Endothelial cell (in vitro differentiated cells): ENCODE measurements around the gene TNS2. TPM values are rescaled to one million over a fixed set of nuclear protein-coding genes. Genes with fewer than 3 reads are reported as not detected.

Source experiments
- DNase-seq: peaks from one replicate; pipeline ENCODE4 v3.0.0; 2021; ENCODE audit warnings: low spot score
- H3K27ac Mint-ChIP-seq: one replicate; pipeline ENCODE4 v1.8.0; 2021; ENCODE audit warnings: mixed read lengths, inconsistent platforms; ENCODE audit not compliant: unreplicated experiment
- H3K27me3 Mint-ChIP-seq: one replicate; pipeline ENCODE4 v1.8.0; 2021; ENCODE audit warnings: mild to moderate bottlenecking, moderate library complexity, mixed read lengths, inconsistent platforms; ENCODE audit not compliant: unreplicated experiment
- H3K36me3 Mint-ChIP-seq: one replicate; pipeline ENCODE4 v1.8.0; 2021; ENCODE audit warnings: mild to moderate bottlenecking, low read depth, mixed read lengths, inconsistent platforms; ENCODE audit not compliant: unreplicated experiment
- H3K4me1 Mint-ChIP-seq: one replicate; pipeline ENCODE4 v1.8.0; 2021; ENCODE audit warnings: mild to moderate bottlenecking, mixed read lengths, inconsistent platforms; ENCODE audit not compliant: unreplicated experiment
- H3K4me3 Mint-ChIP-seq: one replicate; pipeline ENCODE4 v1.8.0; 2021; ENCODE audit warnings: mild to moderate bottlenecking, mixed read lengths, inconsistent platforms; ENCODE audit not compliant: unreplicated experiment
- H3K9me3 Mint-ChIP-seq: one replicate; pipeline ENCODE4 v1.8.0; 2021; ENCODE audit warnings: mixed read lengths, inconsistent platforms; ENCODE audit not compliant: unreplicated experiment
- total RNA-seq: library from RNA; stranded (reverse); fragmentation: NEBNext Ultra II Directional; extraction: Animal tissue kit (Norgen Biotek cat#: 25700); gene quantifications from one replicate; pipeline ENCODE4 v1.2.1, GENCODE V29; 2021; ENCODE audit not compliant: unreplicated experiment
- TF ChIP-seq, protein P1 (sequence below): fragments of 200-600 bp; sonication (generic); IDR thresholded peaks from one replicate; pipeline ENCODE4 v1.5.0; 2021; ENCODE audit warnings: antibody characterized with exemption; ENCODE audit not compliant: unreplicated experiment

TNS2 gene
- total RNA-seq, 1 donor from 2014 or later: 112 TPM

DNA sequence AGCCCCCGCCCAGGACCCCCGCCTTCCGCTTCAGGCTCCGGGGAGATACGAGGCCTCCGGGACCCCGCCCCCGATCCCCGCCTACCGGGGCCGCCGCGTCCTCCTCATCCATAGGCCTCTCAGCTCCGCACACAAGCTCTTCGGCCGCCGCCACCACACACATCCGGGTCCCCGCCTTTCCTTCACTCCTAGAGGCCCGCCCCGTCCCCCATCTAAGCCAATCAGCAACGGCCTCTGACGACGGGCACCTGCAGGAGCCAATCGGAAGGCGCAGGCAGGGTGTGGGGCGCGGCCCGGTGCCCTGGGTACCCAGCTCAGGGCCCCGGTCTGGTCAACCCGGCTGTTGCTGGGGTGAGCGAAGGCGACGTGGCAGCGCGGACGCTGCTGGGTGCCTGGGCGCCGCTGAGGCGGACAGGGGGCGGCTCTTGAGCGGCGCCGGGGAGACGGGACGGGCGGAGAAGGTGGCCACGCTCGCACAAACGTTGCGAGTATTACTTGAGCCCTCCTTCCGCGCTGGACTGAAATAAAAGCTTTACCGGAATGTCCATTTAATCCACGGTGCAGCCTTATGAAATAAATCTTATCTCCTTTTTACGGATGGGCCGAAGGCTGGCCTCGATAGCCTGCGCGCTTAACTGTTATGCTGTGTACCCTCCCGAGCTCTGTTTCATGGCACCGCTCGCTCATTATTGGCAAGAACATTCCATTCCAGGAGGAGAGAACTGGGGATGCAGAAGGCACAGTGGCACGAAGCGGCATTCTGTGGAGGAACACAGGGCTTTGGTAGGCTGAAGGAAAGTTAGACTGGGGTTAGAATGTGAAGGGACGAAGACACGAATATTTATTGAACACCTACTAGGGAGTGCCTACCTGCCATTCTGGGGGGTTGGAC is 29.6 kb downstream of the TNS2 start, which contains the start of gene SPRYD3:
SPRYD3 (minus strand) TSS at position 165 of the 892 bp plus-strand sequence; CDS start at position 108, 57 bp downstream.
- H3K4me1 Mint-ChIP-seq: peaks cover 8% of the 10 kb centered on the region
- peaks cover 15% of the 10 kb centered on the region for H3K36me3 Mint-ChIP-seq
- peak within 1 kb of the TSS; percentile 54 for H3K27ac Mint-ChIP-seq
- H3K4me3 Mint-ChIP-seq: peak within 1 kb of the TSS; percentile 88
- TF ChIP-seq, protein P1, sequence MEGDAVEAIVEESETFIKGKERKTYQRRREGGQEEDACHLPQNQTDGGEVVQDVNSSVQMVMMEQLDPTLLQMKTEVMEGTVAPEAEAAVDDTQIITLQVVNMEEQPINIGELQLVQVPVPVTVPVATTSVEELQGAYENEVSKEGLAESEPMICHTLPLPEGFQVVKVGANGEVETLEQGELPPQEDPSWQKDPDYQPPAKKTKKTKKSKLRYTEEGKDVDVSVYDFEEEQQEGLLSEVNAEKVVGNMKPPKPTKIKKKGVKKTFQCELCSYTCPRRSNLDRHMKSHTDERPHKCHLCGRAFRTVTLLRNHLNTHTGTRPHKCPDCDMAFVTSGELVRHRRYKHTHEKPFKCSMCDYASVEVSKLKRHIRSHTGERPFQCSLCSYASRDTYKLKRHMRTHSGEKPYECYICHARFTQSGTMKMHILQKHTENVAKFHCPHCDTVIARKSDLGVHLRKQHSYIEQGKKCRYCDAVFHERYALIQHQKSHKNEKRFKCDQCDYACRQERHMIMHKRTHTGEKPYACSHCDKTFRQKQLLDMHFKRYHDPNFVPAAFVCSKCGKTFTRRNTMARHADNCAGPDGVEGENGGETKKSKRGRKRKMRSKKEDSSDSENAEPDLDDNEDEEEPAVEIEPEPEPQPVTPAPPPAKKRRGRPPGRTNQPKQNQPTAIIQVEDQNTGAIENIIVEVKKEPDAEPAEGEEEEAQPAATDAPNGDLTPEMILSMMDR: no peak
- H3K27me3 Mint-ChIP-seq: no peaks in the 10 kb centered on the region
- H3K9me3 Mint-ChIP-seq: no peaks in the 10 kb centered on the region
- DNase-seq: peak; percentile 97

DNA sequence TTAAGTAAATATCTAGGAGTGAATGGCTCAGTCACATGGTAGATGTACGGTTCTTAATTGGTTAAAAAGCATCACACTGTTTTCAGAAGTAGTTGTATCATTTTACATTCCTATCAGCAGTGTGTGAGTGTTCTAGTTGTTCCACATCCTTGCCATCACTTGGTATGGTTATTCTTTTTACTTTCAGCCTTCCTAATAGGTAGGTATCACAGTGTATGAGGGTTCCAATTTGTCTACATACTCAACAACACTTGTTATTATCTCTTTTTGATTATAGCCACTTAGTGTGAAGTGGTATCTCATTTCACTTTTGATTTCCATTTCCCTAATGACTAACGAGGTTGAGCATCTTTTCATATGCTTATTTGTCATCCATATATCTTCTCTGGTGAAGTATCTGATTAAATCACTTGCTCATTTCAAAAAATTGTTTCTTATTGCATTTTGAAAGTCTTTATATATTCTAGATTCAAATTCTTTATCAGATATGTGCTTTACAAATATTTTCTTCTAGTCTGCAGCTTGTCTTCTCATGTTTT is 32.8 kb downstream of the TNS2 start:
- Mint-ChIP-seq H3K9me3 (no peaks in the 10 kb centered on the region), H3K4me1 (peaks cover 8% of the 10 kb centered on the region), H3K27ac (no peak overlapping the region), H3K4me3 (no peak overlapping the region), H3K36me3 (no peaks in the 10 kb centered on the region), H3K27me3 (no peaks in the 10 kb centered on the region)
- TF ChIP-seq, protein P1: no peak
- DNase-seq: no peak

DNA sequence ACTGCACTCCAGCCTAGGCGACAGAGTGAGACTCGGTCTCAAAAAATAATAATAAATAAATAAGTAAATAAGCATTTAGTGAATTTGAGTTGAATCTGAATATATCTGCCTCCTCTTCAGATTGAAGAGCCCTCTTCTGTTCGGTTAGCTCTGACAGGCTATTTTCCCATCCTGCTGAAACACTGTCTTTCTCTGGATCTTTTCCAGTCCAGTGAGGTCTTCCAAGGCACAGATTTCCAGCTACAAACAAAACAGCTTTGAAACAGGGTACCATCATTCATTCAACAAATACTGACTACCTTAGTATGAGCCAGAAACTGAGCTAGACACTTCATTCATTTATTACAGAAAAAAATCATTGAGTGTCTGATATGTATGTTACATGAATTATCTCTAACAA is 36.5 kb downstream of the TNS2 start:
- Mint-ChIP-seq H3K27ac (no peak overlapping the region), H3K36me3 (no peaks in the 10 kb centered on the region), H3K4me1 (no peaks in the 10 kb centered on the region), H3K27me3 (peaks cover 6% of the 10 kb centered on the region), H3K9me3 (no peaks in the 10 kb centered on the region), H3K4me3 (no peak overlapping the region)
- no peak for DNase-seq
- TF ChIP-seq, protein P1: no peak

DNA sequence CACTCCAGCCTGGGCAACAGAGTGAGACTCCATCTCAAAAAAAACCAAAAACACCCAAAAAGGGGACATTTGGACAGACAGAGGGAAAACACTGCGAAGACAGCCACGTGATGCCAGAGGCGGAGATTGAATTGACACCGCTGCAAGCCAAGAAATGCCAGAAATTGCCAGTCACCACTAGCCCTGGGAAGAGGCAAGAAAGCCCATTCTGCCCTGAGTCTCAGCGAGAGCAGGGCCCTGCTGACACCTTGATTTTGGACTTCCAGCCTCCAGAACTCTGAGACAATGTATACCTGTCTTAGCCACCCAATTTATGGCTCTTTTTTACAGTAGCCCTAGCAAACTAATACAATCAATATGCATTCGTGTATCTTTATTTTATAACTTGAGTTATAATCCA is 40.2 kb downstream of the TNS2 start:
- no peaks in the 10 kb centered on the region for H3K36me3 Mint-ChIP-seq
- no peak overlapping the region for H3K4me3 Mint-ChIP-seq
- H3K27me3 Mint-ChIP-seq: peaks cover 13% of the 10 kb centered on the region
- H3K27ac Mint-ChIP-seq: no peak overlapping the region
- H3K4me1 Mint-ChIP-seq: peaks cover 6% of the 10 kb centered on the region
- TF ChIP-seq, protein P1: no peak
- H3K9me3 Mint-ChIP-seq: no peaks in the 10 kb centered on the region
- DNase-seq: no peak

DNA sequence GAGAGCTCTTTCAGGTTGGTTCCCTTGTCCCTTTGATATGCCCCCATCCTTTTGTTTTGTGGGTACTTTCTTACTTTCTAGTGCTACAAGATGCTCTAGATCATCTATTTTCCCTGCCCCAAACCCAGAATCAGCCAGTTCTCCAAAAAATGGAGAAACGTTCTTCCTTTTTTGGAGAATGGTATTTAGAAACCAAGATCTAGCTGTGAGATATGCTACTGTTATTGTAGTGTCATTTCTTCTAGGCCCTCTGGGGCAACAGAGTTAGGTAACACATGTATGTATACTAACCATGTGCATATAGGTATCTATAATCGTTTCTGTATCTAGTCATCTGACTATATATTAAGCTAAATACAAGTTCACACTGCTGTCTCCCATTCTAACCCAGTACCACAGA is 40.7 kb downstream of the TNS2 start:
- H3K27ac Mint-ChIP-seq: no peak overlapping the region
- no peak for DNase-seq
- no peak overlapping the region for H3K4me3 Mint-ChIP-seq
- TF ChIP-seq, protein P1: no peak
- peaks cover 15% of the 10 kb centered on the region for H3K27me3 Mint-ChIP-seq
- no peaks in the 10 kb centered on the region for H3K36me3 Mint-ChIP-seq
- no peaks in the 10 kb centered on the region for H3K9me3 Mint-ChIP-seq
- peaks cover 6% of the 10 kb centered on the region for H3K4me1 Mint-ChIP-seq
